Activated CD4-positive, alpha-beta memory T cell treated with anti-CD3 and anti-CD28 coated beads, Interleukin-2, amount 10 ng/mL, durations not matched to agents 7 days and 5 days (primary cell): ENCODE measurements around the gene RBBP8. TPM values are rescaled to one million over a fixed set of nuclear protein-coding genes. Genes with fewer than 3 reads are reported as not detected.
A peak's percentile ranks its signal among the peaks of the same experiment; 100 is the strongest.
"Not testable (repeated sequence)": the region's sequence is repeated elsewhere in the genome, so short reads cannot be mapped to it uniquely, and the experiment has no call there.

Source experiments
- CTCF ChIA-PET: fragments of 350-600 bp; sonication (Branson Sonifier 250); formaldehyde crosslinking; loops from one replicate; lab custom pipeline; 2021; ENCODE audit warnings: antibody characterized with exemption, inconsistent platforms; lab: Charles Lee
- POLR2A ChIA-PET: fragments of 350-600 bp; sonication (Branson Sonifier 250); formaldehyde crosslinking; loops from one replicate; lab custom pipeline; 2021; ENCODE audit warnings: antibody characterized with exemption; lab: Charles Lee
- DNase-seq: peaks from one replicate; pipeline ENCODE4 v3.0.0-alpha.2; 2020
- H3K27ac Mint-ChIP-seq: one replicate; pipeline ENCODE4 v1.8.0; 2021; ENCODE audit warnings: mild to moderate bottlenecking, mixed read lengths
- H3K27me3 Mint-ChIP-seq: one replicate; pipeline ENCODE4 v1.8.0; 2021; ENCODE audit warnings: mixed read lengths
- H3K36me3 Mint-ChIP-seq: one replicate; pipeline ENCODE4 v1.8.0; 2021; ENCODE audit warnings: low read depth, mixed read lengths
- H3K4me1 Mint-ChIP-seq: one replicate; pipeline ENCODE4 v1.8.0; 2021; ENCODE audit warnings: mixed read lengths
- H3K4me3 Mint-ChIP-seq: one replicate; pipeline ENCODE4 v1.8.0; 2021; ENCODE audit warnings: mild to moderate bottlenecking, mixed read lengths
- H3K9me3 Mint-ChIP-seq: one replicate; pipeline ENCODE4 v1.8.0; 2021; ENCODE audit warnings: mixed read lengths
- total RNA-seq, 2 experiments: library from RNA; stranded (reverse); gene quantifications; one replicate each; pipeline ENCODE4 v1.2.3, GENCODE V29; 2021

Gene RBBP8
- total RNA-seq = 10 to 100 TPM; 55.0 to 55.9 TPM

DNA sequence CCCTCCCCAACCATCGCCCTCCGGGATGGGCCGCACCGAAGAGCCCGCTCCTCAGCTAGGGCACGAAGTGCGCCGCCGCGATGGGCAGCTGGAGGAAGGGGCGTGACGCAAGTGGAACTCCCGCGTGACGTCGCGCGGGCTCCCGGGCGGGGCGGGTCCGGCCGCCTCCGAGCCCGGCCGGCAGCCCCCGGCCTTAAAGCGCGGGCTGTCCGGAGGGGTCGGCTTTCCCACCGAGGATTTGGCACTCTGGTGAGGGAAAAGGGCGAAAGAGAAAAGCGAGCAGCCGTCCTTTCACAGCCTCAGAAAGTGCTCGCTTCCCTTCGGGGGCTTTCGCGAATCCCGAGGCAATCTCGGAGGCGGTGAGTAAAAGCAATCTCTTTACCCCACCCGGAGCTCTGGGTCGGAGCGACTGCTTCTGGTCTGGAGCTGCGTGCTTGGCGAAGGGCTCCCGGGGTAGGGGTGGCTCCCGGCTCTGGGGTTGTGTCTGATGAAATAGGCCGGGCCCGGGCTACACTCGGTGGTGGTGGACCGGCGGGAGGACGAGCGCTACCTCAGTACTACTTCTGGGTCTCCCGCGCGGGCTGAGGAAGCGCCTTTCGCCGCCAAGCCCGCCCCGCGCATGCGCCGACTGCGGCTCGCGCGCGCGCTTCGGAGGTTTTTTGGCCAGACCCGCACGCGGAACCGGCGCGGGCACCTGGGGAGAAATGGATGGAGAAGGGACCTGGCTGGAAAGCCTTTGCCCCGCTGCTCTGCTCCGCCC, at the start of gene RBBP8:
Gene RBBP8, plus strand, starts transcription at position 123 of the 760 bp plus-strand sequence. CDS start 3,524 bp downstream, outside the sequence.
- Mint-ChIP-seq H3K27me3 (peaks cover 3% of the 10 kb centered on the region), H3K9me3 (no peaks in the 10 kb centered on the region), H3K27ac (peak within 1 kb of the TSS; percentile 78), H3K4me1 (peaks cover 44% of the 10 kb centered on the region), H3K36me3 (peaks cover 19% of the 10 kb centered on the region), H3K4me3 (peak within 1 kb of the TSS; percentile 85)
- ChIA-PET POLR2A (interaction anchor here (0.6 to 3.2 kb wide), 18 partner anchors 8 to 1333 kb away, joined by 3 to 15 read pairs (median 4); partner anchors contain the start of genes ESCO1 and RIOK3), CTCF (interaction anchor here (0.9 to 3.0 kb wide), 7 partner anchors 16 to 446 kb away, joined by 3 to 29 read pairs (median 4); no protein-coding TSS in a partner anchor)
- peak; percentile 86 for DNase-seq

- H3K36me3 Mint-ChIP-seq = no peaks in the 10 kb centered on the region
- no peak overlapping the region for H3K27ac Mint-ChIP-seq
- ChIA-PET CTCF (no interaction called here), POLR2A (no interaction called here)
- DNase-seq = no peak
- H3K4me1 Mint-ChIP-seq = no peaks in the 10 kb centered on the region
- H3K27me3 Mint-ChIP-seq = peaks cover 17% of the 10 kb centered on the region
- H3K4me3 Mint-ChIP-seq = no peak overlapping the region
- no peaks in the 10 kb centered on the region for H3K9me3 Mint-ChIP-seq
Observed at GRCh38 chr18:22883827-22884226, 49.3 kb upstream of the RBBP8 start.

GRCh38 chr18:22885694-22886093, 47.4 kb upstream of the RBBP8 start:
- DNase-seq, H3K9me3 Mint-ChIP-seq, POLR2A ChIA-PET, H3K36me3 Mint-ChIP-seq, CTCF ChIA-PET, H3K27ac Mint-ChIP-seq, H3K4me3 Mint-ChIP-seq, H3K4me1 Mint-ChIP-seq: not testable (repeated sequence)
- H3K27me3 Mint-ChIP-seq = peaks cover 14% of the 10 kb centered on the region

DNA sequence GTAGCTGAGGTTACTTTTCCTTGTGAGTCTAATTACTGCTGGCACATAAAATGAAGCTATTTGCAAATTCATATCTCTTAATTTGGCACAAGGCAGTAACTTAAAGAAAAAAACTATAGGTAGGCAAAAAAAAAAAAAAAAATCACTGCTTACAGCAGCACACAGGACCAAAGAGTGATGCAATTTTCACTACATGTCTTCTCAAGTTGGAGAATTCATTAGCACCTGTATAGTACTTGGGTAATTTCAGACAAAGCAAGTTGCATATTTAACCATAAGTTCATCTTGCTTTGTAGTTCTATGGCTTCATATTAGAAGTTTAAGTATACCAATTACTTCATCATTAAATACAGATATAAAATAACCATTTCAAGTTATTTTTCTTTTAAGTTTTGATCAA, 33.7 kb upstream of the RBBP8 start:
- H3K27ac Mint-ChIP-seq = no peak overlapping the region
- POLR2A ChIA-PET = no interaction called here
- no peaks in the 10 kb centered on the region for H3K4me1 Mint-ChIP-seq
- peaks cover 3% of the 10 kb centered on the region for H3K9me3 Mint-ChIP-seq
- CTCF ChIA-PET = interaction anchor here (0.6 kb wide), 2 partner anchors 30 to 572 kb away, joined by 3 to 5 read pairs; no protein-coding TSS in a partner anchor
- H3K27me3 Mint-ChIP-seq = peaks cover 20% of the 10 kb centered on the region
- no peaks in the 10 kb centered on the region for H3K36me3 Mint-ChIP-seq
- no peak for DNase-seq
- no peak overlapping the region for H3K4me3 Mint-ChIP-seq

- CTCF ChIA-PET = no interaction called here
- Mint-ChIP-seq H3K9me3 (peaks cover 3% of the 10 kb centered on the region), H3K27ac (no peak overlapping the region)
Observed at GRCh38 chr18:22900558-22901238, 32.4 kb upstream of the RBBP8 start.

GRCh38 chr18:22902093-22902492, 31.0 kb upstream of the RBBP8 start:
- ChIA-PET POLR2A (no interaction called here), CTCF (no interaction called here)
- no peaks in the 10 kb centered on the region for H3K4me1 Mint-ChIP-seq
- H3K9me3 Mint-ChIP-seq = peaks cover 3% of the 10 kb centered on the region
- no peak for DNase-seq
- no peak overlapping the region for H3K4me3 Mint-ChIP-seq
- H3K27me3 Mint-ChIP-seq = peaks cover 8% of the 10 kb centered on the region
- H3K27ac Mint-ChIP-seq = no peak overlapping the region
- H3K36me3 Mint-ChIP-seq = no peaks in the 10 kb centered on the region

More at GRCh38 chr18:22900558-22901238, 32.4 kb upstream of the RBBP8 start:
- Mint-ChIP-seq H3K36me3 (no peaks in the 10 kb centered on the region), H3K27me3 (peaks cover 15% of the 10 kb centered on the region), H3K4me3 (no peak overlapping the region), H3K4me1 (no peaks in the 10 kb centered on the region)
- DNase-seq = no peak
- POLR2A ChIA-PET = no interaction called here

DNA sequence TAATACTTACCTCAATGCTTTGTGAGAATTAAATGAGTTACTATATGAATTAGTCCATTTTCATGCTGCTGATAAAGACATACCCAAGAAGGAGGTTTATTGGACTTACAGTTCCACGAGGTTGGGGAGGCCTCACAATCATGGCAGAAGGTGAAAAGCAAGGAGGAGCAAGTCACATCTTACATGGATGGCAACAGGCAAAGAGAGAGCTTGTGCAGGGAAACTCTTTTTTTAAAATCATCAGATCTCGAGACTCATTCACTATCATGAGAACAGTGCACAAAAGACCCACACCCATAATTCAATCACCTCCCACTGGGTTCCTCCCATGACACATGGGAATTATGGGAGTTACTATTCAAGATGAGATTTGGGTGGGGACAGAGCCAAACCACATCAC, 29.9 kb upstream of the RBBP8 start:
- H3K27me3 Mint-ChIP-seq, DNase-seq, H3K9me3 Mint-ChIP-seq, H3K36me3 Mint-ChIP-seq, CTCF ChIA-PET, H3K4me1 Mint-ChIP-seq, POLR2A ChIA-PET, H3K4me3 Mint-ChIP-seq, H3K27ac Mint-ChIP-seq: not testable (repeated sequence)

DNA sequence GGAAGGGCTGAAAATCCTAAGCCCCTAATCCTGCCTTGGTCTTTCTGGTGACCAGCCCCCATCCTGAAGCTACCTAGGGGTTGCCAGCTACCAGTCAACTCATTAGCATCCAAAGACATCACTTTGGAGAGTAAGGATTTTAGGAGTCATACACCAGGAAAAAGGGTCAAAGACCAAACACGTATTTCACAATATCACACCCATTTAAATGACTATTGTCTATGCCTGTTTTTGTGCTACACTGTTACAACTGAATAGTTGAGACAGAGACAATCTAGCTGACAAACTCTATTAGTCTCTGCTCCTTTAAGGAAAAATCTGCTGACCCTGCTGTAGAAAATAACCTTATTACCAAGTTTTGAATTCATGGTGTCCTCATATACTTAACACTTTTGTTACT, 21.0 kb upstream of the RBBP8 start:
- H3K27me3 Mint-ChIP-seq = peaks cover 12% of the 10 kb centered on the region
- no peaks in the 10 kb centered on the region for H3K4me1 Mint-ChIP-seq
- DNase-seq = no peak
- ChIA-PET CTCF (no interaction called here), POLR2A (no interaction called here)
- no peak overlapping the region for H3K4me3 Mint-ChIP-seq
- no peaks in the 10 kb centered on the region for H3K36me3 Mint-ChIP-seq
- no peak overlapping the region for H3K27ac Mint-ChIP-seq
- no peaks in the 10 kb centered on the region for H3K9me3 Mint-ChIP-seq

DNA sequence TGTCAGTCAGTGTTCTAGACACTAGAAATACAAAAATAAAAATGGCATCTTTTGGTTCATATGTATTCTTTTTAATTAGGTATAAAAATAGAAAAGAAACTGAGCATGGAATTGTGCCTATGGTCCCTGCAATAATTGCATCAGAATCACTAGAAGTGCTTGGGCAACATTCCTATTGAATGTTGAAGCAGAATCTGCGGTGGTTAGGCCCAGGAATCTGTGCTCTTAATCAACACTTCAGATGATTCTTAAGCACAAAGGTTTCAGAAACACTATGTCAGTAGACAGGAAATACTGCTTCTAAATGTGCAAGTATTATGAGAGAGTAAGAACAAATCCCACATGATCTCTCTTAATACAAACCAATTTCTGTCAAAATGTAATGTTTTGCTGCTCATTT, 20.3 kb upstream of the RBBP8 start:
- Mint-ChIP-seq H3K4me3 (no peak overlapping the region), H3K9me3 (no peaks in the 10 kb centered on the region), H3K36me3 (no peaks in the 10 kb centered on the region), H3K27me3 (peaks cover 12% of the 10 kb centered on the region), H3K27ac (no peak overlapping the region), H3K4me1 (no peaks in the 10 kb centered on the region)
- no peak for DNase-seq
- POLR2A ChIA-PET = no interaction called here
- CTCF ChIA-PET = interaction anchor here (1.4 kb wide), 1 partner anchor 21 kb away, joined by 3 read pairs; no protein-coding TSS in a partner anchor

DNA sequence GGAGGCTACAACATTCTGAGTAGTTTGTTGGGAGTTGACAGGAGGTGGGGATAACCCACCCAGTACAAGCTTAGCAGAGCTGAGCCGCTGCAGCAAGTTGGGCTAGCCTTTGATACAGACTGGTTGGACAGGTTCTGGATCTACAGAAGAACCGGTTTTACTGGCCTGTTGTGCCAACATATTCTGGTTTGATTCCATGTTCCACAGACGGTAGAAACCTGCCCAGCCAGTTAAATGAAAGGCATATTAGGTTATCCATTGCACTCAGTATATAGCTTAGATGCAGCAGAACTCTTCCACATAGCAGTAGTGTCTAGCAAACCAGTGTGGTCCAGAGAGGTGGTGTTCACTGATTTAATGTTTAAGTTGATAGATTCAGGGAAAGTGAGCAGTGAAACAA, 19.3 kb upstream of the RBBP8 start:
- H3K27ac Mint-ChIP-seq = no peak overlapping the region
- no peaks in the 10 kb centered on the region for H3K9me3 Mint-ChIP-seq
- DNase-seq = no peak
- ChIA-PET POLR2A (no interaction called here), CTCF (interaction anchor here (1.4 kb wide), 2 partner anchors 16 to 22 kb away, joined by 3 to 5 read pairs; no protein-coding TSS in a partner anchor)
- no peak overlapping the region for H3K4me3 Mint-ChIP-seq
- no peaks in the 10 kb centered on the region for H3K4me1 Mint-ChIP-seq
- peaks cover 12% of the 10 kb centered on the region for H3K27me3 Mint-ChIP-seq
- H3K36me3 Mint-ChIP-seq = no peaks in the 10 kb centered on the region

GRCh38 chr18:22914633-22915032, 18.5 kb upstream of the RBBP8 start:
- ChIA-PET CTCF (interaction anchor here (1.3 to 1.6 kb wide), 3 partner anchors 14 to 99 kb away, joined by 3 to 5 read pairs (median 3); no protein-coding TSS in a partner anchor), POLR2A (no interaction called here)
- H3K9me3 Mint-ChIP-seq = no peaks in the 10 kb centered on the region

GRCh38 chr18:22915337-22915736, 17.8 kb upstream of the RBBP8 start:
- DNase-seq = no peak
- no peaks in the 10 kb centered on the region for H3K36me3 Mint-ChIP-seq
- ChIA-PET POLR2A (no interaction called here), CTCF (interaction anchor here (0.6 to 1.6 kb wide), 5 partner anchors 9 to 490 kb away, joined by 3 to 7 read pairs (median 3); partner anchors contain the start of gene RBBP8)
- H3K4me1 Mint-ChIP-seq = no peaks in the 10 kb centered on the region
- H3K27ac Mint-ChIP-seq = no peak overlapping the region
- H3K27me3 Mint-ChIP-seq = peaks cover 9% of the 10 kb centered on the region
- no peaks in the 10 kb centered on the region for H3K9me3 Mint-ChIP-seq
- H3K4me3 Mint-ChIP-seq = no peak overlapping the region

More at GRCh38 chr18:22914633-22915032, 18.5 kb upstream of the RBBP8 start:
- no peak overlapping the region for H3K4me3 Mint-ChIP-seq
- no peak for DNase-seq
- no peaks in the 10 kb centered on the region for H3K36me3 Mint-ChIP-seq
- no peaks in the 10 kb centered on the region for H3K4me1 Mint-ChIP-seq
- H3K27ac Mint-ChIP-seq = no peak overlapping the region
- H3K27me3 Mint-ChIP-seq = peaks cover 9% of the 10 kb centered on the region

DNA sequence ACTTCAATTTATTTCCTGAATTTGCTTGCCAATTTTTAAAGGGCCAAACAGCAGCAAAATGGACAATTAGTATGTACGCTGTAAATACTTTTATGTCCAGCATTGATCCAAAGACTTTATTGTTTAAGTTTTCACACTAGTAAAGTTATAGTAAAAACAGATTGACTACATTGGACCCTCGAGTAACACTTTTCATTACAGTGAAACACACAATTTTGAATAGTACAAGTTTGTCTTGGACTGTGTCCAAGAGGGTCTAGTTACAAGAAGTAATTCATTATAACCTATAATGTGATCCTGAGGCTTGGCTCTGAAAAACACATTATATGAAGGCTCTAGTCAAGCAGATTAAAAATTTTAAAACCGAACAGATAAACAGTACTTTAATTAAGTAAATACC, 11.4 kb upstream of the RBBP8 start:
- no peaks in the 10 kb centered on the region for H3K4me1 Mint-ChIP-seq
- POLR2A ChIA-PET = no interaction called here

More for the DNA sequence above, 11.4 kb upstream of the RBBP8 start:
- no peak overlapping the region for H3K27ac Mint-ChIP-seq
- H3K36me3 Mint-ChIP-seq = no peaks in the 10 kb centered on the region
- H3K4me3 Mint-ChIP-seq = no peak overlapping the region
- no peak for DNase-seq
- H3K9me3 Mint-ChIP-seq = no peaks in the 10 kb centered on the region
- CTCF ChIA-PET = no interaction called here
- peaks cover 6% of the 10 kb centered on the region for H3K27me3 Mint-ChIP-seq
